HepG2 (cell line): Measurements from ENCODE around the gene ENTPD5. TPM values are rescaled to one million over a fixed set of nuclear protein-coding genes. Genes with fewer than 3 reads are reported as not detected.

Experiments
- ARNT ChIP-seq: fragments of 450-650 bp; IDR thresholded peaks from 2 replicates; pipeline ENCODE4 v1.6.1; 2017
- ELF4 ChIP-seq: sonication (generic); formaldehyde crosslinking; IDR thresholded peaks from 2 replicates; pipeline ENCODE4 v1.5.0; 2020; ENCODE audit warnings: missing genetic modification reagents, mild to moderate bottlenecking, moderate library complexity, borderline replicate concordance
- HOXA7 ChIP-seq: sonication (generic); formaldehyde crosslinking; IDR thresholded peaks from 2 replicates; pipeline ENCODE4 v1.8.1; 2022; ENCODE audit warnings: mild to moderate bottlenecking, missing genetic modification reagents, moderate library complexity
- MATR3 ChIP-seq: sonication (generic); formaldehyde crosslinking; IDR thresholded peaks from 2 replicates; pipeline ENCODE4 v1.4.0; 2020; ENCODE audit warnings: missing genetic modification reagents
- ZFP37 ChIP-seq: sonication (generic); formaldehyde crosslinking; IDR thresholded peaks from 2 replicates; pipeline ENCODE4 v1.4.0; 2020; ENCODE audit warnings: missing genetic modification reagents, borderline replicate concordance
- ZNF143 ChIP-seq: sonication (generic); formaldehyde crosslinking; IDR thresholded peaks from 2 replicates; pipeline ENCODE4 v1.4.0; 2020; ENCODE audit warnings: missing genetic modification reagents
- ZNF17 ChIP-seq: sonication (generic); formaldehyde crosslinking; IDR thresholded peaks from 2 replicates; pipeline ENCODE4 v1.5.0; 2020; ENCODE audit warnings: mild to moderate bottlenecking, missing genetic modification reagents
- ZNF329 ChIP-seq: sonication (generic); formaldehyde crosslinking; IDR thresholded peaks from 2 replicates; pipeline ENCODE4 v1.9.0; 2021; ENCODE audit warnings: low read depth, mild to moderate bottlenecking, missing genetic modification reagents
- ZNF367 ChIP-seq: sonication (generic); formaldehyde crosslinking; IDR thresholded peaks from 2 replicates; pipeline ENCODE4 v1.4.0; 2020; ENCODE audit warnings: missing genetic modification reagents, borderline replicate concordance
- ZNF468 ChIP-seq: sonication (generic); formaldehyde crosslinking; IDR thresholded peaks from 2 replicates; pipeline ENCODE4 v1.8.0; 2022; ENCODE audit warnings: mild to moderate bottlenecking, moderate library complexity, missing genetic modification reagents
- ZNF547 ChIP-seq: sonication (generic); formaldehyde crosslinking; IDR thresholded peaks from 2 replicates; pipeline ENCODE4 v1.5.1; 2020; ENCODE audit warnings: mild to moderate bottlenecking, missing genetic modification reagents
- ZNF563 ChIP-seq: sonication (generic); formaldehyde crosslinking; IDR thresholded peaks from 2 replicates; pipeline ENCODE4 v1.8.0; 2022; ENCODE audit warnings: mild to moderate bottlenecking, moderate library complexity, missing genetic modification reagents
- ZNF703 ChIP-seq: sonication (generic); formaldehyde crosslinking; IDR thresholded peaks from 2 replicates; pipeline ENCODE4 v1.5.1; 2020; ENCODE audit warnings: missing genetic modification reagents, mild to moderate bottlenecking, moderate library complexity, borderline replicate concordance
- ZNF75D ChIP-seq: sonication (generic); formaldehyde crosslinking; IDR thresholded peaks from 2 replicates; pipeline ENCODE4 v1.8.1; 2023; ENCODE audit warnings: missing genetic modification reagents, mild to moderate bottlenecking, borderline replicate concordance
- ZNF850 ChIP-seq: sonication (generic); formaldehyde crosslinking; conservative IDR thresholded peaks from 2 replicates; pipeline ENCODE4 v1.9.0; 2021; ENCODE audit warnings: mild to moderate bottlenecking, missing genetic modification reagents
- polyA plus RNA-seq, 8 experiments: library from polyadenylated mRNA; depleted of rRNA in 3 of 8; stranded (reverse) in 7 of 8; unstranded in 1 of 8; fragments of >200 nt; fragmentation: Illumina TruSeq in 4 of 8; extraction: Trizol in 4 of 8; gene quantifications; 2 replicates each; pipeline versions ENCODE4 v1.2.1 to v1.2.3, GENCODE V29; 2011 to 2016; ENCODE audit warnings: low read depth in 4 of 8, missing spikeins in 1 of 8, mixed read lengths in 1 of 8; ENCODE audit not compliant: insufficient read depth in 1 of 8
- total RNA-seq, 5 experiments: library from RNA; depleted of rRNA; stranded (reverse); fragments of >200 nt; fragmentation: Illumina TruSeq; extraction: Trizol; gene quantifications; 2 replicates each; pipeline ENCODE4 v1.2.3, GENCODE V29; 2016; ENCODE audit warnings: low read depth in 1 of 5
- TF ChIP-seq, protein P1 (sequence below): sonication (generic); formaldehyde crosslinking; IDR thresholded peaks from 2 replicates; pipeline ENCODE4 v1.8.0; 2022; ENCODE audit warnings: mild to moderate bottlenecking, missing genetic modification reagents, borderline replicate concordance
- TF ChIP-seq, protein P2 (sequence below): sonication (generic); formaldehyde crosslinking; IDR thresholded peaks from 2 replicates; pipeline ENCODE4 v1.4.0; 2020; ENCODE audit warnings: missing genetic modification reagents
- TF ChIP-seq, protein P3 (sequence below), 2 experiments: sonication (generic) in 1 of 2; formaldehyde crosslinking in 1 of 2; IDR thresholded peaks; 2 replicates each; pipeline versions ENCODE4 v1.6.1 to v1.9.0; 2014 to 2022; ENCODE audit warnings: antibody characterized with exemption in 1 of 2, borderline replicate concordance in 1 of 2, inconsistent platforms in 1 of 2, low read depth in 1 of 2, missing genetic modification reagents in 1 of 2
- TF ChIP-seq, protein P4 (sequence below): sonication (generic); formaldehyde crosslinking; IDR thresholded peaks from 2 replicates; pipeline ENCODE4 v1.8.1; 2023; ENCODE audit warnings: mild to moderate bottlenecking, moderate library complexity, missing genetic modification reagents

Gene ENTPD5
- total and polyA plus RNA-seq, 2 of the 13 experiments (the other 11 are each of a cell fraction or from before 2014, with no cell fraction given), result 33.8 to 43.3 TPM

DNA sequence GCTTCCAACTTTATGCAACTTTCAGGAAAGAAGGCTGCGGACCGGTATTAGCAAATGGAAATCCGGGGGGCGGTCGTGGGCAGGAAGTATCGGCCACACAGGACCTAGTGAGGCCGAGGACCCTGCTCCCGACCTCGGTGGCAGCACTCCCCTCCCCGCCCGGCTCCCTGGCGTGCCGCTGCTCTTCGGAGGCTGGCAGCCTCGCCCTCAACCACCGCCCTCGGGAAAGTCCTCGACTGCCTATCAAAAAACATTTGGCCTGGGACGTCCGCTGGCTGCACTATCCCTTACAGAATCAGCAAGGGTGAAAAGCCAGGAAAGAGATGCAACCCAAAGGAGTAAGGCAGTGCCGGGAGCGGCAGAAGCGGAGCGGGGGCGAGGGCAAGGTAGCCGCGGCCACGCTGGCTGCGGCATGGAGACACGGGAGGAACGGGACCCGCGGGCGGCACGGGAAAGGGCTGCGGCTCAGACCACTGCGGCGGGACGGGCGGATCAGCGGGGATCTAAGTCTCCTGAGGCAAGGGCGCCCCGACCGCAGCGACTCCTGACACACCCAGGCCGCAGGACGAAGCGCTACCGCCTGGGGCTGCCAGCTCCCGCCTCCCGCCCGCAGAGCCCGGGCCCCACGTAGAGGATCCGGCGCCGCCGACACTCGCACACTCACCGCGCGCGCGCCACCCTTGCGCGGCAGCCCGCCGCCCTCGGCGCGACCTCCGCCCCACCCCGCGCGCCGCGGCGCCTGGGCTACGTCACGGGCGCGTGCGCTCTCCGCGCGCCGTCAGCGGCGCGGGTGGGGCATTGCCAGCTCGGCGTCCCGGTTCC, at the start of gene ENTPD5, which contains the start of gene BBOF1 (continued):
- TF ChIP-seq ZNF367, result no peak
- TF ChIP-seq ZNF703 (CRISPR knock-in tag), result 0 out of 2 replicates have a peak, but pooled peaks have one; percentile 48
- TF ChIP-seq, protein P1, sequence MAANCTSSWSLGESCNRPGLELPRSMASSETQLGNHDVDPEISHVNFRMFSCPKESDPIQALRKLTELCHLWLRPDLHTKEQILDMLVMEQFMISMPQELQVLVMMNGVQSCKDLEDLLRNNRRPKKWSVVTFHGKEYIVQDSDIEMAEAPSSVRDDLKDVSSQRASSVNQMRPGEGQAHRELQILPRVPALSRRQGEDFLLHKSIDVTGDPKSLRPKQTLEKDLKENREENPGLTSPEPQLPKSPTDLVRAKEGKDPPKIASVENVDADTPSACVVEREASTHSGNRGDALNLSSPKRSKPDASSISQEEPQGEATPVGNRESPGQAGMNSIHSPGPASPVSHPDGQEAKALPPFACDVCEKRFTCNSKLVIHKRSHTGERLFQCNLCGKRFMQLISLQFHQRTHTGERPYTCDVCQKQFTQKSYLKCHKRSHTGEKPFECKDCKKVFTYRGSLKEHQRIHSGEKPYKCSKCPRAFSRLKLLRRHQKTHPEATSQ (CRISPR knock-in tag), result 0 out of 2 replicates have a peak, but pooled peaks have one; percentile 22
- TF ChIP-seq ZNF329 (CRISPR knock-in tag), result peak; percentile 73; the same call in 1 of the 2 replicates
- TF ChIP-seq, protein P2, sequence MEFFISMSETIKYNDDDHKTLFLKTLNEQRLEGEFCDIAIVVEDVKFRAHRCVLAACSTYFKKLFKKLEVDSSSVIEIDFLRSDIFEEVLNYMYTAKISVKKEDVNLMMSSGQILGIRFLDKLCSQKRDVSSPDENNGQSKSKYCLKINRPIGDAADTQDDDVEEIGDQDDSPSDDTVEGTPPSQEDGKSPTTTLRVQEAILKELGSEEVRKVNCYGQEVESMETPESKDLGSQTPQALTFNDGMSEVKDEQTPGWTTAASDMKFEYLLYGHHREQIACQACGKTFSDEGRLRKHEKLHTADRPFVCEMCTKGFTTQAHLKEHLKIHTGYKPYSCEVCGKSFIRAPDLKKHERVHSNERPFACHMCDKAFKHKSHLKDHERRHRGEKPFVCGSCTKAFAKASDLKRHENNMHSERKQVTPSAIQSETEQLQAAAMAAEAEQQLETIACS (CRISPR knock-in tag), result peak; percentile 78
- no peak for TF ChIP-seq ZFP37 (CRISPR knock-in tag)
- no peak for TF ChIP-seq ZNF17
- TF ChIP-seq ARNT, result no peak
- no peak for TF ChIP-seq ZNF75D (CRISPR knock-in tag)
- TF ChIP-seq, protein P3, sequence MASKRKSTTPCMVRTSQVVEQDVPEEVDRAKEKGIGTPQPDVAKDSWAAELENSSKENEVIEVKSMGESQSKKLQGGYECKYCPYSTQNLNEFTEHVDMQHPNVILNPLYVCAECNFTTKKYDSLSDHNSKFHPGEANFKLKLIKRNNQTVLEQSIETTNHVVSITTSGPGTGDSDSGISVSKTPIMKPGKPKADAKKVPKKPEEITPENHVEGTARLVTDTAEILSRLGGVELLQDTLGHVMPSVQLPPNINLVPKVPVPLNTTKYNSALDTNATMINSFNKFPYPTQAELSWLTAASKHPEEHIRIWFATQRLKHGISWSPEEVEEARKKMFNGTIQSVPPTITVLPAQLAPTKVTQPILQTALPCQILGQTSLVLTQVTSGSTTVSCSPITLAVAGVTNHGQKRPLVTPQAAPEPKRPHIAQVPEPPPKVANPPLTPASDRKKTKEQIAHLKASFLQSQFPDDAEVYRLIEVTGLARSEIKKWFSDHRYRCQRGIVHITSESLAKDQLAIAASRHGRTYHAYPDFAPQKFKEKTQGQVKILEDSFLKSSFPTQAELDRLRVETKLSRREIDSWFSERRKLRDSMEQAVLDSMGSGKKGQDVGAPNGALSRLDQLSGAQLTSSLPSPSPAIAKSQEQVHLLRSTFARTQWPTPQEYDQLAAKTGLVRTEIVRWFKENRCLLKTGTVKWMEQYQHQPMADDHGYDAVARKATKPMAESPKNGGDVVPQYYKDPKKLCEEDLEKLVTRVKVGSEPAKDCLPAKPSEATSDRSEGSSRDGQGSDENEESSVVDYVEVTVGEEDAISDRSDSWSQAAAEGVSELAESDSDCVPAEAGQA (IDR thresholded peaks at IDR 0.05; ENCODE audit: low read depth), result peak; percentile 70; the same call in 1 of the 2 replicates
- TF ChIP-seq, protein P3 (CRISPR knock-in tag; IDR thresholded peaks at IDR 0.05; ENCODE audit: borderline replicate concordance), result no peak
- TF ChIP-seq, protein P4, sequence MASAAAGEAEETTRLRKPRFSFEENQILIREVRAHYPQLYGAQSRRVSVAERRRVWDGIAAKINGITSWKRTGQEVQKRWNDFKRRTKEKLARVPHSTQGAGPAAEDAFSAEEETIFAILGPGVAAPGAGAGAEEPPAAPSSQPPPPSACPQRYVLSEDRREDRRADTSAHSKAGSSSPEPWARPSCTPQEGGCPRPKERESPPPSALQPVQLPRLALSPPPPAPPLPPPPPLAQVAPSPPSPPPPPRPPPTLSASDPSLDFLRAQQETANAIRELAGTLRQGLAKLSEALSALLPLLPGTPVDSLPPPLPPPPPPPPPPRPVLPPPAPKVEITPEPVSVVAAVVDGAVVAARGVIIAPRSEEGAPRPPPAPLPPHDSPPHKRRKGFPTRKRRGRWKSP (CRISPR knock-in tag), result peak; percentile 75
- TF ChIP-seq ZNF468 (CRISPR knock-in tag), result no peak
- peak; percentile 64; the same call in 1 of the 2 replicates for TF ChIP-seq ZNF563
- no peak for TF ChIP-seq ZNF143
- no peak for TF ChIP-seq HOXA7 (CRISPR knock-in tag)
- no peak for TF ChIP-seq ELF4 (CRISPR knock-in tag)
- TF ChIP-seq MATR3 (CRISPR knock-in tag), result no peak
- no peak for TF ChIP-seq ZNF850 (CRISPR knock-in tag)
- TF ChIP-seq ZNF547, result no peak
